Measurements from ENCODE around the gene DUSP1. TPM values are rescaled to one million over a fixed set of nuclear protein-coding genes. Genes with fewer than 3 reads are reported as not detected.

Gene DUSP1
- total RNA-seq, 1 donor from 2014 or later: 4.2 TPM

DNA sequence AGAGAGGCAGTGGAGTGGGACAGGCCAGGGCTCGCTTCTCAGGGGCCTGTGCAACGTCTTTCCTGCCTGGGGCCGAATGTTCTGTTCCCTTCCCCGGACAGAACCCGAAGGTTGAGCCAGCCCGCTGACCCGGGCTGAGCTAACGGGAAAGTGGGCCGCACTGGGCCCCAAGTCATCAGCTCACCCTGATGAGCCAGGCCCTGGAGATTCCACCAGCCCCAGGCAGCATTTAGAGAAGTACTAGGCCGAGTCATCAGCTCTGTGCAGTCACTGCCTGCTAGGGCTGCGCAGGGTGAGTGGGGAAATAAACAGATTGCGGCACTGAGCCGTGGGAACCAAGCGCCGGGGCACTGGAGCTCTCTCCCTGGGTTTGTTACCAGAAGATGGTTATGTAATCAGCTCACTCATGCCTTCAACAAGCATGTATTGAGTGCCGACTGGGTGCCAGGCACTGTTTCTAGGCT lies 29.1 kb upstream of the DUSP1 start:
- peak overlapping the region; percentile 59 for H2AFZ ChIP-seq (replicated peaks)
- H3K4me3 ChIP-seq: no peak overlapping the region
- no peak for TF ChIP-seq EZH2 (IDR thresholded peaks at IDR 0.05)
- no peaks in the 10 kb centered on the region for H3F3A ChIP-seq (ENCODE audit: low read depth)
- no peaks in the 10 kb centered on the region for H3K9me3 ChIP-seq (ENCODE audit: low read depth)
- H3K27ac Mint-ChIP-seq: no peak overlapping the region
- no peak overlapping the region for H3K4me2 ChIP-seq
- no peak overlapping the region for H3K27ac ChIP-seq
- peaks cover 4% of the 10 kb centered on the region for H3K4me1 Mint-ChIP-seq
- H3K4me1 ChIP-seq: no peaks in the 10 kb centered on the region
- DNase-seq (ENCODE audit: low spot score): no peak
- H3K27me3 Mint-ChIP-seq (ENCODE audit: insufficient read depth, low read depth): peaks cover 8% of the 10 kb centered on the region
- no peaks in the 10 kb centered on the region for H3K79me2 ChIP-seq (ENCODE audit: low read depth)
- no peaks in the 10 kb centered on the region for H4K20me1 ChIP-seq (ENCODE audit: low read depth)
- no peaks in the 10 kb centered on the region for H3K9me3 Mint-ChIP-seq
- no peaks in the 10 kb centered on the region for H3K36me3 Mint-ChIP-seq
- H3K36me3 ChIP-seq: no peaks in the 10 kb centered on the region
- H3K9ac ChIP-seq: no peak overlapping the region
- no peak overlapping the region for H3K4me3 Mint-ChIP-seq
- no peaks in the 10 kb centered on the region for H3K27me3 ChIP-seq

DNA sequence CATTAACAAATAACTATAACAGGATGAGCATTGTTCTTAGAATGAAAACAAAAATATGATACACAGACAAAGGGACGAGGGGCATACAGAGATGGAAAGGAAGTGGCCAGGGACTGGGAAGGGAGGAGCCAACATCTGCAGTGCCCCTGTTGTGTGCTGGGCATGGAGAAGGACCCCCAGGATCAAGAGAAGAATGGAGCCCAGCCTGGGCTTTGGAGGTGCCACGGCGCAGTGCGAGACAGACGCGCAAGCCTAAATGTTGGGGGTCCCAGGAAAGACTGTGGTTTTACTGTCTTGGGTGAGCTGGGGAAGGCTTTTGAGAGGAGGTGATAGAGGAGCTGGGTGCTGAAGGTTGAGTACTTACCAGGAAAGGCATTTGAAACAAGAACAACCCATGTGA lies 28.4 kb upstream of the DUSP1 start:
- H4K20me1 ChIP-seq (ENCODE audit: low read depth): no peaks in the 10 kb centered on the region
- no peak for DNase-seq (ENCODE audit: low spot score)
- H3K79me2 ChIP-seq (ENCODE audit: low read depth): no peaks in the 10 kb centered on the region
- H3K4me1 ChIP-seq: no peaks in the 10 kb centered on the region
- H3K27me3 Mint-ChIP-seq (ENCODE audit: insufficient read depth, low read depth): peaks cover 5% of the 10 kb centered on the region
- H3K27ac Mint-ChIP-seq: no peak overlapping the region
- no peaks in the 10 kb centered on the region for H3K9me3 Mint-ChIP-seq
- H3K27me3 ChIP-seq: no peaks in the 10 kb centered on the region
- no peaks in the 10 kb centered on the region for H3K36me3 ChIP-seq
- no peaks in the 10 kb centered on the region for H3K36me3 Mint-ChIP-seq
- H3K4me3 Mint-ChIP-seq: no peak overlapping the region
- peaks cover 4% of the 10 kb centered on the region for H3K4me1 Mint-ChIP-seq
- H2AFZ ChIP-seq (replicated peaks): no peak overlapping the region
- H3K4me3 ChIP-seq: no peak overlapping the region
- no peak for TF ChIP-seq EZH2phosphoT487 (IDR thresholded peaks at IDR 0.05)
- TF ChIP-seq, protein P1, sequence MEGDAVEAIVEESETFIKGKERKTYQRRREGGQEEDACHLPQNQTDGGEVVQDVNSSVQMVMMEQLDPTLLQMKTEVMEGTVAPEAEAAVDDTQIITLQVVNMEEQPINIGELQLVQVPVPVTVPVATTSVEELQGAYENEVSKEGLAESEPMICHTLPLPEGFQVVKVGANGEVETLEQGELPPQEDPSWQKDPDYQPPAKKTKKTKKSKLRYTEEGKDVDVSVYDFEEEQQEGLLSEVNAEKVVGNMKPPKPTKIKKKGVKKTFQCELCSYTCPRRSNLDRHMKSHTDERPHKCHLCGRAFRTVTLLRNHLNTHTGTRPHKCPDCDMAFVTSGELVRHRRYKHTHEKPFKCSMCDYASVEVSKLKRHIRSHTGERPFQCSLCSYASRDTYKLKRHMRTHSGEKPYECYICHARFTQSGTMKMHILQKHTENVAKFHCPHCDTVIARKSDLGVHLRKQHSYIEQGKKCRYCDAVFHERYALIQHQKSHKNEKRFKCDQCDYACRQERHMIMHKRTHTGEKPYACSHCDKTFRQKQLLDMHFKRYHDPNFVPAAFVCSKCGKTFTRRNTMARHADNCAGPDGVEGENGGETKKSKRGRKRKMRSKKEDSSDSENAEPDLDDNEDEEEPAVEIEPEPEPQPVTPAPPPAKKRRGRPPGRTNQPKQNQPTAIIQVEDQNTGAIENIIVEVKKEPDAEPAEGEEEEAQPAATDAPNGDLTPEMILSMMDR (IDR thresholded peaks at IDR 0.05): no peak
- no peak for TF ChIP-seq EZH2 (IDR thresholded peaks at IDR 0.05)
- no peaks in the 10 kb centered on the region for H3K9me3 ChIP-seq (ENCODE audit: low read depth)
- H3F3A ChIP-seq (ENCODE audit: low read depth): no peaks in the 10 kb centered on the region
- no peak overlapping the region for H3K27ac ChIP-seq
- H3K9ac ChIP-seq: no peak overlapping the region
- no peak overlapping the region for H3K4me2 ChIP-seq

DNA sequence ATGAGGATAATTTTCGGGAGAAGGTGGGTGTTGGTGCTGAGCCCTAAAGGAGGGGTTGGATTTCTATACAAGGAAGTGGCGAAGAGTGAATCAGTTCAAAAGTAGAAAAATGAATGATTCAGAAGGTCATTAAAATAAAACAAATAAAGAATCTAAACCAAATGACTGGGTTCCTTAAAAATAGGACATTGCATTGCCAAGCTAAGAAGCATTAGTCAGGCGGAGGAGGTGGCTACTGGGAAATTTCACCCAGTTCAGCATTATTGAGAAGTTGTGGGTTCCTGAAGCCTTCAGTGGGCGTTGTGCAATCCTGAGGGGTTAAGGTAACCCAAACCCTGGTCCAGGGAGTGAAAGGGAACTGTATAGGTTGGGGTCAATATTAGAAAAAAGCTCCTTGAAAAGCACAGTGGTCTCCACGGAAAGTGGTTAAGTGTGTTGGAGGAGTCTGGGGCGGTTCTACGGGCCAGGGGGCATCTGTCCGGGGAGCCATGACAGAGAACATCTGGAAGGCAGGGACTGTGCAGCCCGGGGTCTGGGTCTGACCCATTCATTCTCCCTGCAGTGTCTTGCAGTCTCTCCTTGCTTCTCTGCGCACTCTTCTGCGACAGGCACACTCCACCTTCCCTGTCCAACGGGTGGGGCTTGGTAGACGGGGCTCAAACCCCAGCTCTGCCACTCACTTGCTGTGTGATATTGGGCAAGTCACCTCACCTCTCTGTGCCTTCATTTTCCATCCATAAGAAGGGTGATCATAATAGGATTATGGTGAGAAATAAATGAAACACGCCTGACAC lies 27.6 kb upstream of the DUSP1 start:
- H3K79me2 ChIP-seq (ENCODE audit: low read depth): no peaks in the 10 kb centered on the region
- H3K4me2 ChIP-seq: no peak overlapping the region
- H3K36me3 ChIP-seq: no peaks in the 10 kb centered on the region
- no peaks in the 10 kb centered on the region for H3K9me3 ChIP-seq (ENCODE audit: low read depth)
- Mint-ChIP-seq H3K4me3 (no peak overlapping the region), H3K36me3 (no peaks in the 10 kb centered on the region), H3K4me1 (peaks cover 4% of the 10 kb centered on the region), H3K27me3 (ENCODE audit: insufficient read depth, low read depth) (peaks cover 5% of the 10 kb centered on the region), H3K27ac (no peak overlapping the region), H3K9me3 (no peaks in the 10 kb centered on the region)
- TF ChIP-seq, protein P1 (IDR thresholded peaks at IDR 0.05): no peak
- no peak for TF ChIP-seq EZH2phosphoT487 (IDR thresholded peaks at IDR 0.05)
- no peaks in the 10 kb centered on the region for H4K20me1 ChIP-seq (ENCODE audit: low read depth)
- H3K27ac ChIP-seq: no peak overlapping the region
- no peak overlapping the region for H3K9ac ChIP-seq
- H3K4me1 ChIP-seq: no peaks in the 10 kb centered on the region
- no peak overlapping the region for H2AFZ ChIP-seq (replicated peaks)
- no peak overlapping the region for H3K4me3 ChIP-seq
- H3F3A ChIP-seq (ENCODE audit: low read depth): no peaks in the 10 kb centered on the region
- H3K27me3 ChIP-seq: no peaks in the 10 kb centered on the region
- DNase-seq (ENCODE audit: low spot score): no peak

DNA sequence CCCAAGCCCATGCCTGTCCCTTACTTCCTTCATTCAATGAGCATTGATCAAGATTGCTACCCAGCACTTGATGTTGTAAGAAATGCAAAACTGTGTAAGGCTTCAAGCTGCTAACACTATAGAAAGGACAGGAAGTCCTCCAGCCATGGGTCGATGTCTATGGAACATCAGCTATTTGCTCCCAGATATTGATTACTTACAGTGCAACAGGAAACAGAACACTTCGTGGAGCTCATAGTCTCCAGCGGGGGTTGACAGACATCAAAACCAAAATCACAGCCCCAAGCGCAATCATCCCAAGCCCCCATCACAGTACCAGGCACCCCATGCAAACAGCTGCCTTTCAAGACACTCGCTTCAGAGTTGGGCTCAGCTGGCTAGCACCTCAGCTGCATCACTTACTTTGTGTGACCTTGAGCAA lies 26.8 kb upstream of the DUSP1 start:
- Histone ChIP-seq H3K9ac (no peak overlapping the region), H4K20me1 (ENCODE audit: low read depth) (no peaks in the 10 kb centered on the region), H2AFZ (replicated peaks) (no peak overlapping the region), H3K79me2 (ENCODE audit: low read depth) (no peaks in the 10 kb centered on the region), H3K4me3 (no peak overlapping the region), H3K36me3 (no peaks in the 10 kb centered on the region), H3F3A (ENCODE audit: low read depth) (no peaks in the 10 kb centered on the region), H3K4me1 (no peaks in the 10 kb centered on the region), H3K4me2 (no peak overlapping the region), H3K27ac (no peak overlapping the region), H3K9me3 (ENCODE audit: low read depth) (no peaks in the 10 kb centered on the region), H3K27me3 (no peaks in the 10 kb centered on the region)
- Mint-ChIP-seq H3K4me1 (peaks cover 4% of the 10 kb centered on the region), H3K27me3 (ENCODE audit: insufficient read depth, low read depth) (peaks cover 8% of the 10 kb centered on the region), H3K9me3 (no peaks in the 10 kb centered on the region), H3K4me3 (no peak overlapping the region), H3K36me3 (no peaks in the 10 kb centered on the region), H3K27ac (no peak overlapping the region)
- no peak for TF ChIP-seq EZH2phosphoT487 (IDR thresholded peaks at IDR 0.05)
- TF ChIP-seq, protein P1 (IDR thresholded peaks at IDR 0.05): no peak
- no peak for TF ChIP-seq EZH2 (IDR thresholded peaks at IDR 0.05)
- DNase-seq (ENCODE audit: low spot score): no peak

All from neural progenitor cell (in vitro differentiated cells).